GM04504 (cell line): Measurements from ENCODE around the gene OXGR1.
"Not testable (repeated sequence)": the region's sequence is repeated elsewhere in the genome, so short reads cannot be mapped to it uniquely, and the experiment has no call there.

ENCODE experiments used
- DNase-seq: peaks from one replicate; pipeline ENCODE4 v3.0.0-alpha.2; 2012; ENCODE audit warnings: low read depth

The OXGR1 gene

GRCh38 chr13:96994017-96994857 lies at the start of gene OXGR1:
Gene OXGR1, minus strand, starts transcription at chr13:96994476. Its CDS starts 6,717 bp downstream, at chr13:96987759.
- no peak for DNase-seq

DNA sequence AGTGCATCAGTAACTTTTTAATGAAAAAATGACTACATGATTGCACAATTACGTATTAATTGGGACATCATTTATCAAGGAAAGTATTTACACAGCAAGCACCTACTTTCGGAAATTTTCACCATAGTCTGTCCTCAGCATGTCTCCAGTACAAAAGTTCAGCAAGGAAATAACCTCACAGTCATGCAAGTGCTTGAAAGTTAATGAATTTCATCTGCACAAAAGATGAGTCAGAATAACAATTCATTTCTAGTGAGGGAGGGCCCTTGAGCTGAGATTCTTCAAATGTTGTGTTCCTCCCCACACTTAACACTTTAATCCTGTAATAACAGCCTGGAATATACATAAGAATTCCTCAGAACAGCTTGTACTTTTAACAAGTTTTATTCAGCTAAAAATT lies 49.0 kb upstream of the OXGR1 start:
- DNase-seq, result peak; percentile 49

DNA sequence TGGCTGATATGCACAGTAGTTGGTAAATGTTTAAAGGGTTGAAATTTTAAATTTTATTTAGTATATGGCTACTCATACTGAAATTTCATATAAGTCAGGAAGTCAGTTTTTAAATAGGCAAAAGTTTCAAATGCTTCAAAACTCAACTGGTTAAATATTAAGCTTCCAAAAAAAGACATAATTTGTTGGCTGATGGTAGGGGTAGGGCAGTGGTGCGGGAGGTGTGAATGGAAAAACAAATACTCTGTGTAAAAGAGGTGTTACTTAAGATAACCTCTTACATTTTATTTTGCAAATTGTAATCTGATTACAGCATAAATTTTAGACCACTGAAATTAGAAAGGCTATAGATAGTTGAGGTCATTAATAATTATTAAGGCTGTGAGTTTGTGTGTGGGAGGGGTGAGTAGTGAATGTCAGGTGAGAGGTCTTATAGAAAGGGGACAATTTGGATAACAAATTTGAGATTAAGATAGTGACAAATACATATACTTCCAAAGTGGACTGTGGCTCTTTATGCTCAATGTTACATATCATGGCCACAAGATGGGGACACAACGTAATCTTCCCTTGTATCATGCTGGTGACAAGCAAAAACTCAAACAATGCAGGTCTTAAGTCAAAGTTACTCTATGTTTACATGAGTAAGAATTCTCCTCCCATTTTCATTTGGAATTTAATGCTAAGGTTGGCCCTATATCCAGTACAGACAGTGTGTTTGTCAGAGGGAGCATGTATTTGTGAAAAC lies 36.6 kb upstream of the OXGR1 start:
- no peak for DNase-seq

GRCh38 chr13:97028441-97029299 lies 34.4 kb upstream of the OXGR1 start:
- DNase-seq, result no peak

DNA sequence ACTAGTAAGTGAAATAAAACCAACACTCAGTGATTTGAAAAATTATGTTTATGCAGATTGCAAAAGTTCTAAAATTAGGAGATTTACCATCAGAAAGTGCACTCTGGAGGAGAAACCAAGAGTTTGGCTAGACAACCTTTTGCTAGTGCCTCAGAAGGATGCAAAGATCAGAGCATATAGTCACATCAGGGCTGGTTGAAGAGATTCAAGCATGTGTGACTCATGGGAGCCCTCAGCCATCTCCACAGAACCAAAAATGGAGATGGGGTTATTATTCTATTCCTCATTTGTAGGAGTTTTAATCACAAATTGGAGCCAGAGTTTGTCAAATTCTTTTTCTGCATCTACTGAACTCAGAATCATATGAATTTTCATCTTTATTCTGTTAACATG lies 32.9 kb upstream of the OXGR1 start:
- no peak for DNase-seq

GRCh38 chr13:97026531-97027161 lies 32.4 kb upstream of the OXGR1 start:
- DNase-seq, result no peak

DNA sequence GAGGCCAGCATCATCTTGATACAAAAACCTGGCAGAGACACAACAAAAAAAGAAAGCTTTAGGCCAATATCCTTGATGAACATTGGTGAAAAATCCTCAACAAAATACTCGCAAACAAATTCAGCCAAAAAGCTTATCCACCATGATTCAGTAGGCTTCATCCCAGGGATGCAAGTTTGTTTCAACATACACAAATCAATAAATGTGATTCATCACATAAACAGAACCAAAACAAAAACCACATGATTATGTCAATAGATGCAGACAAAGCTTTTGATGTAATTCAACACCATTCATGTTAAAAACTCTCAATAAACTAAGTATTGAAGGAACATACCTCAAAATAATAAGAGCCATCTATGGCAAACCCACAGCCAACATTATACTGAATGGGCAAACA lies 29.5 kb upstream of the OXGR1 start:
- not testable (repeated sequence) for DNase-seq

- no peak for DNase-seq
Measured at GRCh38 chr13:97023117-97023516, 28.8 kb upstream of the OXGR1 start.

- no peak for DNase-seq
Measured at GRCh38 chr13:97021241-97021640, 27.0 kb upstream of the OXGR1 start.

GRCh38 chr13:97020689-97021240 lies 26.5 kb upstream of the OXGR1 start:
- no peak for DNase-seq

- DNase-seq, result no peak
Measured at GRCh38 chr13:97020194-97020593, 25.9 kb upstream of the OXGR1 start.

- DNase-seq, result no peak
Measured at GRCh38 chr13:97019236-97019635, 25.0 kb upstream of the OXGR1 start.

GRCh38 chr13:97018029-97018819 lies 23.9 kb upstream of the OXGR1 start:
- DNase-seq, result no peak

DNA sequence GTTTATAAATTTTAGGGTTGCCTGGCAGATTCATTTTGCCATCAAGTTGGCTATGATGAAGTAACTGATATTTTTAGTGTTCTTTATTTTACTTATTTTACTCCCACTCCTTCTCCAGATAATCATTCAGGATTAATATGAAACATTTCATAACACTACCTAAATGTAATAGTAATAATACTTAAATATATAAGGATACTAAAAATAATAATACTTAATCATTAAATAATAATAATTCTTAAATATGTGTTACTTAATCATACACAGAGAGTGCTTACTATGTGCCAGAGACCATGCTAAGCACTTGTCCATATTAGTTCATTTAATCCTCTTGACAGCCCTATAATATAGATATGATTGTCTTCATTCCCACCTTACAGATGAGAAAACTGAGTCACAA lies 23.0 kb upstream of the OXGR1 start:
- DNase-seq, result no peak

DNA sequence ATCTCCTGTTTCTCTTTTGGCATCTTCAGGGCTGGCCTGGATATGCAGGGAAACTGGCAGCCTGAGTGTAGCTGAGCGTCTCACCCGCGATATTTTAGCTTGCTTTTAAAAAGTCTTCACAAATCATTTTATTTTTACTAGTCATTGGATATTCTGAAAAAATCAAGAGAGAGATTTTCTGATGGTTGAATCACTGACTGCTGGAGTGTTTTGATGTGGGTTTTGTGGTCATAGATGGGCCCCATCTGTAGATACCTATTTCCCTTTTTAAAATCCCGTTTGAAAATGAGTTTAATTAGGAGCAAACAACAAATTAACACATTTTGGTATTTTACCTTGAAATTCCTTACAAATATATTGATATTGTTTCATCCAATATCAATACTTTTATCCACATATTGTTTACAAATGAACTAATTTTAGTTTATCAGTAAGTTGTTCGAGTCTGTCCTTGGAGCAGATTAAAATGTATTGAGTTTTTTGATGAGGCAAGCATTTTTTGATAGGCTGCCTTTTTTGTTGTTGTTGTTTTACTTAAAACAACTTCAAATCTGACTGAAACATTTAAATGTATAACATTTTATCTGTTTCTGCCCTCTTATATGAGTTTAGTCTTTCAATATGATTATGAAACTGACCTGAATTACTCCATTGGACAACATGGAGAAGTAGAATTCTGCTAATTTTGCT lies 21.5 kb upstream of the OXGR1 start:
- no peak for DNase-seq

GRCh38 chr13:97012251-97013048 lies 18.2 kb upstream of the OXGR1 start:
- DNase-seq, result no peak

- DNase-seq, result no peak
Measured at GRCh38 chr13:97011446-97012131, 17.3 kb upstream of the OXGR1 start.

DNA sequence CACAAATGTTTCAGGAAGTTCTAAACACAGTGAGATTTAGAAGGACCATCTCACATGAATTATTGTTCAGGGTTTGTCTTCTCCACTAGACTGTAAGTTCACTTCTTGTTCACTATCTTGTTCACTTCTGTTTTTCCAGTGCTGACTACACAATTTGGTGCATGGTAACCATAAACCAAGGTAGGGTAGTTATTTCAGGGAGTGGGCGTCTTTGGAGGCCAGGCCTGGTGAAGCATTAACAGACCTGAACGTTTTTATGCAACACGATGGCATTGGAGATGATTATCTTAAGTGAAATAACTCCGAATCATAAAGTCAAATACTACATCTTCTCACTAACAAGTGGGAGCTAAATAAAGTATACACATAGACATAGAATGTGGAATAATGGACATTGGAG lies 14.4 kb upstream of the OXGR1 start:
- no peak for DNase-seq
